Right hindlimb (tissue), 1 donor: ENCODE measurements around the gene CIAO1.
"Not testable (repeated sequence)": the region's sequence is repeated elsewhere in the genome, so short reads cannot be mapped to it uniquely, and the experiment has no call there.

Experiments
- DNase-seq: peaks from one replicate; pipeline ENCODE4 v3.0.0-alpha.2; 2018

Gene CIAO1

GRCh38 chr2:96251721-96252292 lies 14.2 kb upstream of the CIAO1 start:
- peak; percentile 49 for DNase-seq

DNA sequence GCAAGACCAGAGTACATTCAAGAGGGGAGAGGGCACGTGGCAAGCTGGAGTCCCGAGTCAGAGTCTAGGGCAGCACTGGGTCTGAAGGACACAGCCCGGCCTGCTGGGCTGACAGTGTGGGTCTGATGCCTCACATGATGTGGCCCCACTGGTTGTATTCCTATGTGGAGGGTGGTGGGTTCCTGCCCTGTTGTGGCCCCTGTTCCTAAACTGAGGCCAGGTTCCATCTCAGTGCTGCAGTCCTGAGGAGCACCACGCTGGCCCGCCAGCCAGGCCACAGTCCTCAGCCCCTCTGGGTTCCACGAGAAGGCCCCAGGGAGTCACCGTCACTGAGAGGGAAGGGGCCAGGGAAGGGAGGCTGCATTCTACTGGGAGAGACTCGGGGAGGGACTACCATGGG lies 13.5 kb upstream of the CIAO1 start:
- DNase-seq, result no peak

- no peak for DNase-seq
Observed at GRCh38 chr2:96253006-96253405, 13.0 kb upstream of the CIAO1 start.

- DNase-seq, result no peak
Observed at GRCh38 chr2:96254571-96254970, 11.5 kb upstream of the CIAO1 start.

GRCh38 chr2:96256611-96257113 lies 9.4 kb upstream of the CIAO1 start:
- no peak for DNase-seq

DNA sequence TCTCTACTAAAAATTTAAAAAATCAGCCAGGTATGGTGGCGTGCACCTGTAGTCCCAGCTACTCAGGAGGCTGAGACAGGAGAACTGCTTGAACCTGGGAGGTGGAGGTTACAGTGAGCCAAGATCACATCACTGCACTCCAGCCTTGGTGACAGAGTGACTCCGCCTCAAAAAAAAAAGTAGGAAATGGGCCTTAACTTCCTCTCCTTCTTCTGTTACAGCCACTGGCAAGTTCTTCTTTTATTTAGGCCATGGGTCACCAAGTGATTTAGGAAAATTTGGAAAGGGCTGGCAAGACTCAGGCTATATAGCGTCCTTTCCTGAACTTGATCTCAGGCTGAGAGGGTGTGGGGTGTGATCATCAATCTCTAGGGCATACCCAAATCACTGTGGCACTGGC lies 8.3 kb upstream of the CIAO1 start:
- DNase-seq, result not testable (repeated sequence)

DNA sequence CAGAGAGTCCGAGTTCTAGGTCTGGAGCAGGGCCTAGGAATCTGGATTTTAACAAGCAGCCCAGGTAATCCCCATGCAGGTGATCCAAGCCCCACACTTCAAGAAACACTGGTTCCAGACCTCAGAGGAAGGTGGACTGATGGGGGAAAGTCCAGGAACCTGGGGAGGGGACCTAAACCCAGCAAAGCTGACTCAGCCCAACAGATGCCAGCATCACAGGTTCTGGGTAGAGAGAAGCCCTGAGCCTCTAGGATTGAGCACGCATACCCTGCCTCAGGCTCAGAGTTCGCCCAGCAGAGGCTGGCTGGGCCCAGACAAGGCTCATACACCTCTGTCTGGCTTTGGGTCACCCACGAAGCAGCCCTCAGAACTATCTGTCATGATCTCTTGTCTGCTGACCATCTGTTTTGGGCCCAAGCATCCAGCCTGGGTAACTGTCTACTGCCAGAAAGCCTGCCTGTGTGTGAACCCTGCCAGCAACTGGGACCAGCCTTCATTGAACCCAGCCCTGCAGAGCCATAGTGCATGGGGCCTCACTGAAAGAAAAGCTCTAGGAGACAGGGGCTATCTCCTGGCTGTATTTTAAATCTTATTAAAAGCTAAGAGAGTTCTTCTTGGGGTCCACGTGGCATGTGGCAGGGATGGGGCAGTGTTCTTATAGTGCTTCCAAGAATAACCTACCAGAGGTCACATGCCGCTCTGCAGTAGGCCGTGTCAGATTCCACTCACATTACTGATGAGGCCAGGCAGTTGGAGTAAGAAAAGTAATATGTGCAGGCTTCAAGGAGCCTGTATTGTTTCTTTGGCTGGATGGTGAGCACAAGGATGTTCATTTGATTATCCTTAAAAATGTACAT lies 7.6 kb upstream of the CIAO1 start:
- no peak for DNase-seq

GRCh38 chr2:96259497-96259921 lies 6.5 kb upstream of the CIAO1 start:
- DNase-seq, result no peak

- DNase-seq, result peak; percentile 40
Observed at GRCh38 chr2:96260387-96261260, 5.4 kb upstream of the CIAO1 start.

DNA sequence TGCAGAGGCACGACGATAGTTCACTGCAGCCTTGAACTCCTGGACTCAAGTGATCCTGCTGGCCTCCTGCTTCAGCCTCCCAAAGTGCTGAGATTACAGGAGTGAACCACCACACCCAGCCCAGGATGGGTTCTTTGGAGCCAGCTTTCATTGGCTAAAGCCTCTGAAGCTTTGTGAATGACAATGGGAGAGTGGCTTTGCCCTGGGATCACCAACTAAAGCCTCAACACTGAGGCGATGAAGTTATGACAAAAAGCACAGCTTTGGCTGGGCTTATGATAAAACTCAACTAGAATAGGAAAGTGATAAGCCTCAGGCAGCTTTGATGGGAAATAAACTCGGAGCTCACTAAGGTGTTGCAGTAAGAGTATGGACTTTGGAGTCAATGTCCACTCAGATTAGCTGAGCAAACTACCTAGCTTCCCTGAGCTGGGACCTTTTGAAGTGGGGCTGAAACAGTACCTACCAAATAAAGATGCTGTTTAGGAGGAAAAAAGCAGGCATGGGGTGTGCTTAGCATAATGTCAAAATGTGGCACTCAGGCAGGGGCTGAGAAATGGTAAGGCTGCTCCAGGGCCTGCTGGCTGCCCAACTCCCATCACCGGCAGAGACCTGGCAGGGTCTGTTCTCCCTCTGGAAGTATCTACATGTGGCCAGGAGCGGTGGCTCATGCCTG lies 4.6 kb upstream of the CIAO1 start:
- no peak for DNase-seq

GRCh38 chr2:96262306-96262705 lies 3.7 kb upstream of the CIAO1 start:
- DNase-seq, result no peak

GRCh38 chr2:96264086-96264485 lies 1.9 kb upstream of the CIAO1 start:
- no peak for DNase-seq

DNA sequence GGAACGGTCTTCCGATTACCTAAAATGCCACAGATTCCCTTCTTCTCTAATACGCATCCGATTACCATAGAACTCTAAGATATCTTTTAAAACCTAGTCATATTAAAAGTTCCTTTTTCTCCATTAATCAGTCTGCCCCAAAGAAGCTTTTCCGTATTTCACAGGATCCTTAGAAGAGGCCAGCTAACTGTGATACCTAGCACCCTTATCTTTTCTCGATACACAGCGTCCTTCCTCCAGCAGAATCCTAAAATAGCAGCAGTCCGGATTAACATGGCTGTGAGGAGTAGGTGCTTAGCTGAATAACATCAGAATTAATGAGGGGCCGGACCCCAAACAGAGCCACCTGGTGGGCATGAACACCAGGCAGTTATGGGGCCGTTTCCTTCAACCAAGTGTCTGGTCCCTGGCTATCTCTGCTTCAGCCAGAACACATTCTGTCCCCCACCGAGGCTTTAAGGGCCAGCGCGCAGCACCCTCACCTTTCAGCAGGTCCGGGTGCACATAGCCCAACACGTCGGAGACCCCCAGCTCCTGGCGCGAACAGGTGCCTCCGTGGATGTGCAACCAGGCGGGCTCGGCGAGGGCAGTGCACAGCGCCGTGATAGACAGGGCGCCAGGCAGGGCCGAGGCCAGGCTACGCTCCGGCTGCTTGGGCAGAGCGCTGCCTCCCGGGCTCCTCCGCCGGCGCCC lies 1.2 kb upstream of the CIAO1 start:
- peak; percentile 59 for DNase-seq

DNA sequence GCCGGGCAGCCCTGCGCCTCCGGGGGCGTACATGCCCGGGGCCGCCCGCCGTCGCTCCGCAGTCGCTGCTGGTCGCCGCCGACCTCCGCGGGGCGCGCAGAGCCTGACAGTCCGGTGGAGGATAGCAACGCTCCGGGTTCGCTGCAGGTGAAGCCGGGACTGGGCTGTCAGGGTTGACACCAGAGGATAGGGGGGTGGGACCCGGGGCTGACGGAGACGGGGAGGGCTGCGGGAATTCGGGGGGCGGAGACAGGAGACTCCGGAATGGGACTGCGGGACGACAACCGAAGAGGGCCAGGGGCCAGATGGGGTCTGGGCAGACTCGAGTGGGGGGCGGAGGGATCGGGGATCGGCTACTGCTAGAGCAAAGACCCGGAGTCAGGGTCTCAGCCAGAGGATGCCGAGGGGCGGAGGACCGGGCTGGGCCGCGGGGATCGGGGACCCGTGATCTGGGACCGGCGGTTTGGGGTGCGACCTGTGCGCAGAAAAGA lies 631 bp upstream of the CIAO1 start:
- DNase-seq, result no peak

DNA sequence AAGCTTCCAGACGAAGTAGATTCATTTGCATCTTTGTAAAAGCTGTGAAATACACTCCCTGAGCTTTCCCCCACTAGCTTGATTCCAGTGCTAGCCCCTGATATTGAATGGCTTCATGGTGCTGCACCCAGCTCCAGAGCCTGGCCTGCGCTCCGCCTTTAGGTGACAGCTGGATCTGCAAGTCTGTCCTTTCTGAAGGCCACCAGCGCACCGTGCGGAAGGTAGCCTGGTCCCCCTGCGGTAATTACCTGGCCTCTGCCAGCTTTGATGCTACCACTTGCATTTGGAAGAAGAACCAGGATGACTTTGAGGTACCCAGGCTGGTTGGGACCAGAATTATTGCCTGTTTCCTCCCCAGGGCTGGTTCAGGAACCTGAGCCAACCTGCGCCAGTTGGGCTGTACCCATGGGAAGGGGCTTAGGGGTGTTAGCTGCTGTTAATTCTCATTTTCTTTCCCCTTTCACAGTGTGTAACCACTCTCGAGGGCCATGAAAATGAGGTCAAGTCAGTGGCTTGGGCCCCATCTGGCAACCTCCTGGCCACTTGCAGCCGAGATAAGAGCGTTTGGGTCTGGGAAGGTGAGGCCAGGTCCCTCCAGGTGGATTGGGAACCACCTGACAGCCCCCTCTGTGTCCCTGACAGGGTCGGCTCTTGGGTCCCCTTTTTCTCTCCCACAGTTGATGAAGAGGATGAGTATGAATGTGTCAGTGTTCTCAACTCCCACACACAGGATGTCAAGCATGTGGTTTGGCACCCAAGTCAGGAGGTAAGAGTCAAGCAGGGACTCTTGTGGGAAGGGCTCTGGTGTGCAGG lies 1.3 kb downstream of the CIAO1 start:
- DNase-seq, result no peak

- DNase-seq, result no peak
Observed at GRCh38 chr2:96271995-96272394, 6.0 kb downstream of the CIAO1 start.

- no peak for DNase-seq
Observed at GRCh38 chr2:96273763-96274162, 7.7 kb downstream of the CIAO1 start.

- no peak for DNase-seq
Observed at GRCh38 chr2:96274355-96275056, 8.5 kb downstream of the CIAO1 start.

GRCh38 chr2:96276787-96277499 lies 10.9 kb downstream of the CIAO1 start:
- DNase-seq, result no peak
